ENCODE results near the gene FBRS. TPM values are rescaled to one million over a fixed set of nuclear protein-coding genes. Genes with fewer than 3 reads are reported as not detected.

Gene FBRS
- total and polyA plus RNA-seq, 10 of the 15 experiments (the other 5 are each of a cell fraction or from before 2014, with no cell fraction given), result 0.45 to 87.6 (median 14.6) TPM

GRCh38 chr16:30698816-30699614 lies 40.8 kb downstream of the FBRS start, which contains the start of gene SRCAP (continued):
- TF ChIP-seq POLR2A (IDR thresholded peaks at IDR 0.05; ENCODE audit: low read depth, low read length), result peak; percentile 63
- peak; percentile 88 for TF ChIP-seq ZNF687 (IDR thresholded peaks at IDR 0.05)
- no peak for TF ChIP-seq BRCA1 (IDR thresholded peaks at IDR 0.05; ENCODE audit: low read depth, low read length)
- TF ChIP-seq DPF2 (IDR thresholded peaks at IDR 0.05), result peak; percentile 9; the same call in 1 of the 2 replicates
- TF ChIP-seq SPI1 (IDR thresholded peaks at IDR 0.05; ENCODE audit: borderline replicate concordance, insufficient read depth, low read depth, low read length), result peak; percentile 61; the same call in 1 of the 2 replicates
- no peak for TF ChIP-seq CBX3 (IDR thresholded peaks at IDR 0.05; ENCODE audit: borderline replicate concordance, low read depth)
- TF ChIP-seq LARP7 (IDR thresholded peaks at IDR 0.05), result peak; percentile 82; the same call in 1 of the 2 replicates
- TF ChIP-seq SMAD5 (IDR thresholded peaks at IDR 0.05; ENCODE audit: low read depth), result peak; percentile 50; the same call in 1 of the 2 replicates
- peak; percentile 36; the same call in 1 of the 2 replicates for TF ChIP-seq MXI1 (IDR thresholded peaks at IDR 0.05; ENCODE audit: low read depth, low read length)
- peak; percentile 27 for TF ChIP-seq HCFC1 (IDR thresholded peaks at IDR 0.05; ENCODE audit: low read length)
- 0 out of 2 replicates have a peak, but pooled peaks have one; percentile 6 for TF ChIP-seq REST (IDR thresholded peaks at IDR 0.05; ENCODE audit: low read depth, low read length)
- TF ChIP-seq BACH1 (IDR thresholded peaks at IDR 0.05; ENCODE audit: borderline replicate concordance), result peak; percentile 79; the same call in 1 of the 2 replicates
- peak; percentile 53; the same call in 1 of the 2 replicates for TF ChIP-seq RELB (IDR thresholded peaks at IDR 0.05; ENCODE audit: low read depth)
- peak; percentile 100 for TF ChIP-seq NR2F1 (conservative IDR thresholded peaks at IDR 0.05)
- TF ChIP-seq KDM1A (IDR thresholded peaks at IDR 0.05; ENCODE audit: borderline replicate concordance), result no peak
